Type B pancreatic cell (in vitro differentiated cells): ENCODE results near the gene DOCK7. TPM values are rescaled to one million over a fixed set of nuclear protein-coding genes. Genes with fewer than 3 reads are reported as not detected.
A peak's percentile ranks its signal among the peaks of the same experiment; 100 is the strongest.

ENCODE experiments used
- DNase-seq: peaks from one replicate; pipeline ENCODE4 v3.0.0; 2021; ENCODE audit warnings: mixed read lengths; ENCODE audit not compliant: unreplicated experiment; ENCODE audit errors: extremely low spot score
- H3K27ac Mint-ChIP-seq: 2 replicates; pipeline ENCODE4 v1.8.0; 2021; ENCODE audit warnings: mild to moderate bottlenecking, mixed read lengths
- H3K27me3 Mint-ChIP-seq: 2 replicates; pipeline ENCODE4 v1.8.0; 2021; ENCODE audit warnings: mixed read lengths
- H3K36me3 Mint-ChIP-seq: 2 replicates; pipeline ENCODE4 v1.8.0; 2021; ENCODE audit warnings: mixed read lengths
- H3K4me1 Mint-ChIP-seq: one replicate; pipeline ENCODE4 v1.8.0; 2021; ENCODE audit warnings: mixed read lengths; ENCODE audit not compliant: unreplicated experiment
- H3K4me3 Mint-ChIP-seq: 2 replicates; pipeline ENCODE4 v1.8.0; 2021; ENCODE audit warnings: mild to moderate bottlenecking, mixed read lengths
- H3K9me3 Mint-ChIP-seq: 2 replicates; pipeline ENCODE4 v1.8.0; 2021; ENCODE audit warnings: mixed read lengths
- long read RNA-seq: library from polyadenylated mRNA; unstranded; transcript quantifications from one replicate; pipeline ENCODE4 v2.0.0, GENCODE V29; 2020
- total RNA-seq: library from RNA; stranded (reverse); gene quantifications from 2 replicates; pipeline ENCODE4 v1.2.1, GENCODE V29; 2021; ENCODE audit warnings: low replicate concordance
- TF ChIP-seq, protein P1 (sequence below): fragments of 200-600 bp; sonication (generic); conservative IDR thresholded peaks from 2 replicates; pipeline ENCODE4 v1.5.0; 2021; ENCODE audit warnings: antibody characterized with exemption, mild to moderate bottlenecking

Gene DOCK7
- 49.5 and 61.1 TPM in 2 replicates for total RNA-seq
- long read RNA-seq, partial matches to known transcripts: 5 of 12 reads
- long read RNA-seq, other reads (novel, unspliced or antisense): 6 of 12 reads

GRCh38 chr1:62687903-62688686 is at the start of gene DOCK7:
Gene DOCK7, minus strand, starts transcription at chr1:62688386. Its CDS starts 122 bp downstream, at chr1:62688264.
- TF ChIP-seq, protein P1, sequence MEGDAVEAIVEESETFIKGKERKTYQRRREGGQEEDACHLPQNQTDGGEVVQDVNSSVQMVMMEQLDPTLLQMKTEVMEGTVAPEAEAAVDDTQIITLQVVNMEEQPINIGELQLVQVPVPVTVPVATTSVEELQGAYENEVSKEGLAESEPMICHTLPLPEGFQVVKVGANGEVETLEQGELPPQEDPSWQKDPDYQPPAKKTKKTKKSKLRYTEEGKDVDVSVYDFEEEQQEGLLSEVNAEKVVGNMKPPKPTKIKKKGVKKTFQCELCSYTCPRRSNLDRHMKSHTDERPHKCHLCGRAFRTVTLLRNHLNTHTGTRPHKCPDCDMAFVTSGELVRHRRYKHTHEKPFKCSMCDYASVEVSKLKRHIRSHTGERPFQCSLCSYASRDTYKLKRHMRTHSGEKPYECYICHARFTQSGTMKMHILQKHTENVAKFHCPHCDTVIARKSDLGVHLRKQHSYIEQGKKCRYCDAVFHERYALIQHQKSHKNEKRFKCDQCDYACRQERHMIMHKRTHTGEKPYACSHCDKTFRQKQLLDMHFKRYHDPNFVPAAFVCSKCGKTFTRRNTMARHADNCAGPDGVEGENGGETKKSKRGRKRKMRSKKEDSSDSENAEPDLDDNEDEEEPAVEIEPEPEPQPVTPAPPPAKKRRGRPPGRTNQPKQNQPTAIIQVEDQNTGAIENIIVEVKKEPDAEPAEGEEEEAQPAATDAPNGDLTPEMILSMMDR: no peak
- Mint-ChIP-seq H3K36me3 (peaks cover 9% of the 10 kb centered on the region), H3K9me3 (no peaks in the 10 kb centered on the region), H3K4me1 (peaks cover 45% of the 10 kb centered on the region), H3K4me3 (peak within 1 kb of the TSS; percentile 99), H3K27me3 (no peaks in the 10 kb centered on the region), H3K27ac (peak within 1 kb of the TSS; percentile 99)
- peak; percentile 89 for DNase-seq

DNA sequence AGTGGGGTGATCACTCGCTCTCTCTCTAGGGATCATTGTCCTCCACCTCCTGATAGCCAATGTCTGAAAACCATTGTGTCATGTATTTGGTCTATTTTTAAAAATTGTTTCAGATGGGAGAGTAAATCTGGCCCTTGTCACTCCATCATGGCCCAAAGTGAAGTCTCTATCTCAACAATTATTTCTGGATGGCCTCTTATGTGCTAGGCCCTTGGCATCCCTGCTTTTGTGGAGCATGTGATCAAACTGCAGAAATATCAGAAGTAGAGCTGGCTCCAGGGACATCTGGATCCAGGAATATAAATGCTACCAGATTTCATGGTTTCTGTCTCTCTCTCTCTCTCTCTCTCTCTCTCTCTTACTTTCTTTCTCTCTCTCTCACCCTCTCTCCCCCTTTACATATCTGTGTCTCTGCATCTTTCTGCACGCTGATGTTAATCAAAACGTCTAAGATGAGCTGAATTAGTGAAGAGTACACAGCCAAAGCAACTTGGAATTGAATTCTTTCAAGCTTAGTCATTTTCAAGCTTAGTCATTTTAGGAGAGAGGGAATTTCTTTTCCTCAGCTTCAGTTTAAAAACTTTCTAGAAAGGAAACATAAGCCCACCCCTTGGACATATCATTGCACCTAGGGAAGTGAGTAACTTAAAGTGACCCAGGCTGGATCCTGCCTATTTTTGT is 47.4 kb upstream of the DOCK7 start:
- Mint-ChIP-seq H3K4me1 (peaks cover 20% of the 10 kb centered on the region), H3K27ac (peak overlapping the region; percentile 28), H3K36me3 (no peaks in the 10 kb centered on the region), H3K27me3 (no peaks in the 10 kb centered on the region), H3K4me3 (no peak overlapping the region), H3K9me3 (no peaks in the 10 kb centered on the region)
- TF ChIP-seq, protein P1: no peak
- no peak for DNase-seq

DNA sequence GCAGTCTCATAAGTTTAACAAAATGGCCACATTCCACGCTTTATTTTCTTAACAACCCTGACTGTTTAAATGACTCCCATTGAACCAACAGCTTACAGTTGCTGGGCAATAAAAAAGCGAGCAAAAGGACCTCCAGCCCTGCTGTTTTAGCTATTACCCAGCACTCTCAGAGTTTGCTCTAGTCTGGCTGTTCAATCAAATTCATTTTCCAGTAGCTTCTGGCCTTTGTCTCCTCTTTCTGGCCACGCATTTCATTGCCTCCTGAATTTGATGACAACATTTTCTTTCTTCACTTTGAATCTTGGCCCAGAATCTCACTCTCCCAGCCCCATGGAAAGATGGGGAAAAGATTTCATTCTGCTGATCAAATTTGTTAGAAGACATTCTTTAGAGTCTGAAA is 44.1 kb upstream of the DOCK7 start:
- no peaks in the 10 kb centered on the region for H3K36me3 Mint-ChIP-seq
- no peaks in the 10 kb centered on the region for H3K9me3 Mint-ChIP-seq
- peak overlapping the region; percentile 8 for H3K27ac Mint-ChIP-seq
- no peak for DNase-seq
- no peak overlapping the region for H3K4me3 Mint-ChIP-seq
- TF ChIP-seq, protein P1: no peak
- no peaks in the 10 kb centered on the region for H3K27me3 Mint-ChIP-seq
- H3K4me1 Mint-ChIP-seq: peaks cover 27% of the 10 kb centered on the region

- no peaks in the 10 kb centered on the region for H3K9me3 Mint-ChIP-seq
- peaks cover 34% of the 10 kb centered on the region for H3K4me1 Mint-ChIP-seq
- H3K27ac Mint-ChIP-seq: peak overlapping the region; percentile 41
- DNase-seq: no peak
- H3K27me3 Mint-ChIP-seq: peaks cover 4% of the 10 kb centered on the region
- no peak overlapping the region for H3K4me3 Mint-ChIP-seq
- TF ChIP-seq, protein P1: no peak
- no peaks in the 10 kb centered on the region for H3K36me3 Mint-ChIP-seq
Observed at GRCh38 chr1:62728963-62729362, 40.8 kb upstream of the DOCK7 start.

- Mint-ChIP-seq H3K27ac (no peak overlapping the region), H3K4me3 (no peak overlapping the region)
- TF ChIP-seq, protein P1: no peak
Observed at GRCh38 chr1:62727656-62728407, 39.6 kb upstream of the DOCK7 start.

More at GRCh38 chr1:62727656-62728407, 39.6 kb upstream of the DOCK7 start:
- Mint-ChIP-seq H3K27me3 (peaks cover 4% of the 10 kb centered on the region), H3K9me3 (no peaks in the 10 kb centered on the region), H3K4me1 (peaks cover 34% of the 10 kb centered on the region), H3K36me3 (no peaks in the 10 kb centered on the region)
- no peak for DNase-seq
